Measurements from ENCODE around the gene VAT1. TPM values are rescaled to one million over a fixed set of nuclear protein-coding genes. Genes with fewer than 3 reads are reported as not detected.
"Not testable (repeated sequence)": the region's sequence is repeated elsewhere in the genome, so short reads cannot be mapped to it uniquely, and the experiment has no call there.

VAT1 gene
- total RNA-seq = 10 to 100 TPM; 32.6 to 34.7 TPM

DNA sequence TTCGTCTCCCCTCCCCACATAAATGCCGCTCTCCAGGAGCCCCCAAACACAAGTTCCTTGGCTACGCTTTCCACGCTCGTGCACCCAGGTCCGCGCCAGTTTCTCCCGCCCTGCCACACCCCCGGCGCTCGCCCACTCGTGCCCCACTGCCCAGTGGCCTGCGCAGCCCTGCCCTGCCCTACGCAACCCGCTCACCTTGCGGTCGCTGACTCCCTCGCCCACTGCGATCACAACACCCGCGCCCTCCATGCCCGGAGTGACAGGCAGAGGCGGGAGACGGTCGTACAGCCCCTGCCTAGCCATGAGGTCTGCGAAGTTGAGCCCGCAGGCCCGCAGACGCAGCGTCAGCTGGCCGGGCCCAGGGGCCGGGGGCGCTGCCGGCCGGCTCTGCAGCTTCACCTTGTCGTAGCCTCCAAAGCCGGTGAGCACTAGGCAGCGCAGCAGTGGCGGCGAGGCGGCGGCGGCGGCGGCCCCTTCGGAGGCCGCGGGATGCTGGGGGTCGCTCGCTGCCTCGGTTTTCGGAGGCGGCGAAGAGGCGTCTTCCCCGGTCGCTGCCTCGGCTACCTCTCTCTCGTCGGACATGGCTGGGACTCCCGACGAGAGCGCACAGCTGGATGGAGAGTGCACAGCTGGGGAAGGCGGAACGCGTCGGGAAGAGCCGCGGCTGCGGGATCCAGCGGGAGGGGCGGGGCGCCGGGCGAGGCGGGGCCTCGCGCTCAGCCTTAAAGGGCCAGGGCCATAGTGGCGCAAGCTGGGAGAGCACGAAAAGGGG, at the start of gene VAT1:
Gene VAT1, minus strand, starts transcription at position 645 of the 772 bp plus-strand sequence. Its CDS starts 63 bp downstream, at position 582.
- CTCF ChIA-PET = interaction anchor here (0.9 to 1.7 kb wide), 2 partner anchors 16 to 25 kb away, joined by 5 read pairs; partner anchors contain the start of gene IFI35
- H3K36me3 Mint-ChIP-seq (ENCODE audit: low read depth) = no peaks in the 10 kb centered on the region
- intact Hi-C loops (cut with micrococcal nuclease) = no loop called here
- H3K27me3 Mint-ChIP-seq (ENCODE audit: low read depth) = no peaks in the 10 kb centered on the region
- H3K4me1 Mint-ChIP-seq (ENCODE audit: low read depth) = peaks cover 34% of the 10 kb centered on the region
- peak within 1 kb of the TSS; percentile 82 for H3K4me3 Mint-ChIP-seq
- no peak within 1 kb of the TSS for H3K27ac Mint-ChIP-seq
- no peaks in the 10 kb centered on the region for H3K9me3 Mint-ChIP-seq
- peak; percentile 56 for DNase-seq

DNA sequence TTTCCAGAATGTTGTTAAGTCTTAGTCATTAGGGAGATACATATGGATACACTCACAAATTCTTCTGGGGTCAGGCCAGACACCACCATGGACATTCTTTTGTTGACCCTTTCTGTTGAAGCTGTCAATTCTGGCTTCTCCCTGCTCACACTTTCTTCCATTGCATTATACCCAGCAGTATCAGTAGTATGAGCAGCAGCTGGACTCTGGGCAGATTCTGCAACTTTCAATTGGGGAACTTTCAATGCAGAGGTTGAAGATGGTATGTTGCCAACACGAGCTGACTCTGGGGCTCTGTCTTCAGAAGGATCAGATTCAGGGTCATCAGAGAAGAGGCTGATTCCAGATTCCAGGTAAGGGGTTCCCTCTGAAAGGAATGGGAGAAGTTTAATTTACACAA, 48.7 kb upstream of the VAT1 start:
- no peaks in the 10 kb centered on the region for H3K9me3 Mint-ChIP-seq
- no peak overlapping the region for H3K27ac Mint-ChIP-seq
- no peak for DNase-seq
- no peaks in the 10 kb centered on the region for H3K27me3 Mint-ChIP-seq (ENCODE audit: low read depth)
- no peaks in the 10 kb centered on the region for H3K4me1 Mint-ChIP-seq (ENCODE audit: low read depth)
- CTCF ChIA-PET = no interaction called here
- peaks cover 50% of the 10 kb centered on the region for H3K36me3 Mint-ChIP-seq (ENCODE audit: low read depth)
- intact Hi-C loops (cut with micrococcal nuclease) = no loop called here
- no peak overlapping the region for H3K4me3 Mint-ChIP-seq

- intact Hi-C loops (cut with micrococcal nuclease) = no loop called here
- Mint-ChIP-seq H3K36me3 (ENCODE audit: low read depth) (peaks cover 51% of the 10 kb centered on the region), H3K9me3 (no peaks in the 10 kb centered on the region), H3K4me3 (no peak overlapping the region), H3K27ac (no peak overlapping the region), H3K4me1 (ENCODE audit: low read depth) (no peaks in the 10 kb centered on the region), H3K27me3 (ENCODE audit: low read depth) (no peaks in the 10 kb centered on the region)
- CTCF ChIA-PET = no interaction called here
- no peak for DNase-seq
These were observed 48.1 kb upstream of the VAT1 start for GRCh38 chr17:43070257-43070656.

DNA sequence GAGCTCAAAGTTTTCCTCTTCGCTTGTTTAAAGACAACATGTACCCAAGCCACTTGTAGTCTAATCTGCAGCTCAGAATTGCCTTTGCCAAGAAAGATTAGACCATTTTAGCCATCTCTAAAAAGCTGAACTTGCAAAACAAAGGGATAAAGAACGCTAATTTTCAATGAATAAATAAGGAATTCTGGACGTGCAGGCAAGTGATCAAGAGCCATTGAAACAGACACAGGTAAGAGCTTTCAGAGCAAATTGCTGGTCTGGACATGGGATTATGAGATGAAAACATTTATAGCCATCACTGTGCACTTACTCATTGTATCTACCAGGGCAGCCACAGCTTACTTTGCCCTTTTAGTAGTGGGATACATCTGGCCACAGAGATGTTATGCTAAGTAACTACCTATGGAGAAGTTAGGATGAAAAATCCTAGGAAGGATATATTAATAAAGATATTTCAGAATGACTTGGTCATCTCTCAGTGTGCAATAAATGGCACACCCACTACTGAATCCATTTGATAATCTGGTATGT, 47.2 kb upstream of the VAT1 start:
- DNase-seq = no peak
- H3K4me1 Mint-ChIP-seq (ENCODE audit: low read depth) = no peaks in the 10 kb centered on the region
- H3K27ac Mint-ChIP-seq = no peak overlapping the region
- H3K4me3 Mint-ChIP-seq = no peak overlapping the region
- H3K36me3 Mint-ChIP-seq (ENCODE audit: low read depth) = peaks cover 44% of the 10 kb centered on the region
- no peaks in the 10 kb centered on the region for H3K9me3 Mint-ChIP-seq
- no peaks in the 10 kb centered on the region for H3K27me3 Mint-ChIP-seq (ENCODE audit: low read depth)
- CTCF ChIA-PET = no interaction called here
- intact Hi-C loops (cut with micrococcal nuclease) = no loop called here

DNA sequence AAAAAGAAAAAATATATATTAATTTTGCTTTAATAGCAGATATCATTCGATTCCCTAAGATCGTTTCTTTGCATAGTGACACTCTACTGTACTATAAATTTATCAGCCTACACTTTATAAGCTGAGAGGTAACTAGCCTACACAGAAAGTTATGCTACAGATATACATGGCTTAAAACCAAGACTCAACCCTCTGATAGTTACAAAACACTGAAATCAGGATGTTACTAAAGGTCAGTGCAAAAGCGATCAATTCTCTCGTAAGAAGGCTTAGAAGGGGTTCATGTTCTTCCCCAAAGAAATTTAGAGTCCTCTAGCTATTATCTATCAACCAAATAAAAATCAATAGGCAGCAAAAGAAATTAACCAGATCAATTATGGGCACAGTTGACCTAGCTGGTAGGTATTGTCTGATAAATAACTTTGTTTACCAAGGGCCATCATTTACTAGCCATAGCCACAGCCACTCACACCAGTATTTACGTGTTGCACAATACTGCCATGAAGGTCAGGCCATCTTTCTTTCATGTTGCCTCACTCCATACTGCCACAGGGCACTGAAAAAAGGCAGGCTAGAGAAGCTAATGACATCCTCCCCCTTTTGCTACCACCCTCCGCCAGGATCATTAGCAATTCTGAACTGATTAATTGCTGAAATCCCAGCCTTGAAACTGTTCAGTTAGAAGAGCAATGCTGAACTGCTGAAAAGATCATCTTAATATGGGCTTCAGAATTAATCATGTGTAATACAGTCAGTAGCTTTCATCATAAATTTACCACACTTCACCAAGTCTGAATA, 46.6 kb upstream of the VAT1 start:
- CTCF ChIA-PET = no interaction called here

GRCh38 chr17:43062984-43063638, 40.9 kb upstream of the VAT1 start:
- no peak overlapping the region for H3K27ac Mint-ChIP-seq
- intact Hi-C loops (cut with micrococcal nuclease) = no loop called here
- CTCF ChIA-PET = no interaction called here

More for the DNA sequence above, 46.6 kb upstream of the VAT1 start:
- no peaks in the 10 kb centered on the region for H3K4me1 Mint-ChIP-seq (ENCODE audit: low read depth)
- peaks cover 41% of the 10 kb centered on the region for H3K36me3 Mint-ChIP-seq (ENCODE audit: low read depth)
- no peaks in the 10 kb centered on the region for H3K27me3 Mint-ChIP-seq (ENCODE audit: low read depth)
- H3K27ac Mint-ChIP-seq = no peak overlapping the region
- DNase-seq = no peak
- H3K4me3 Mint-ChIP-seq = no peak overlapping the region
- H3K9me3 Mint-ChIP-seq = no peaks in the 10 kb centered on the region
- intact Hi-C loops (cut with micrococcal nuclease) = no loop called here

GRCh38 chr17:43056051-43056450, 33.9 kb upstream of the VAT1 start:
- H3K36me3 Mint-ChIP-seq (ENCODE audit: low read depth) = peaks cover 52% of the 10 kb centered on the region
- no peaks in the 10 kb centered on the region for H3K9me3 Mint-ChIP-seq
- no peak overlapping the region for H3K27ac Mint-ChIP-seq
- no peaks in the 10 kb centered on the region for H3K27me3 Mint-ChIP-seq (ENCODE audit: low read depth)
- H3K4me1 Mint-ChIP-seq (ENCODE audit: low read depth) = no peaks in the 10 kb centered on the region
- intact Hi-C loops (cut with micrococcal nuclease) = no loop called here
- no peak overlapping the region for H3K4me3 Mint-ChIP-seq
- CTCF ChIA-PET = interaction anchor here (0.8 kb wide), 1 partner anchor 58 kb away, joined by 3 read pairs; the partner anchor contains the start of gene RPL27
- no peak for DNase-seq

More at GRCh38 chr17:43062984-43063638, 40.9 kb upstream of the VAT1 start:
- Mint-ChIP-seq H3K36me3 (ENCODE audit: low read depth) (peaks cover 40% of the 10 kb centered on the region), H3K9me3 (no peaks in the 10 kb centered on the region), H3K27me3 (ENCODE audit: low read depth) (no peaks in the 10 kb centered on the region), H3K4me3 (no peak overlapping the region), H3K4me1 (ENCODE audit: low read depth) (no peaks in the 10 kb centered on the region)
- DNase-seq = no peak

DNA sequence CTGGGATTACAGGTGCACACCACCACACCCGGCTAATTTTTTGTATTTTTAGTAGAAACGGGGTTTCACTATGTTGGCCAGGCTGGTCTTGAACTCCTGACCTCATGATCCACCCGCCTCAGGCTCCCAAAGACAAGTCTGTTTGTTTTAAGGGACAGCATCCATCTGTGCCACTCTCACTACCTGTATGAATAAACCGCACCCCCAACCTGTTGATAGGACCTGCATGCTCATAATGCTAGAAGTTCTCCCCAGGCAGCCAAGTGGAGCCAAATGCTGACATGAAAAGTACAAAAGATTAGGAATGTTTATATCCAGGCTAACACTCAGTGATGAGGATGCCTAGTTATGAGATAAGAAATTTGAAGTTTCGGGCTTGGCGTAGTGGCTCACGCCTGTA, 30.8 kb upstream of the VAT1 start:
- intact Hi-C loops (cut with micrococcal nuclease); DNase-seq; CTCF ChIA-PET; H3K27ac Mint-ChIP-seq; H3K27me3 Mint-ChIP-seq (ENCODE audit: low read depth); H3K4me1 Mint-ChIP-seq (ENCODE audit: low read depth); H3K4me3 Mint-ChIP-seq; H3K9me3 Mint-ChIP-seq: not testable (repeated sequence)
- peaks cover 62% of the 10 kb centered on the region for H3K36me3 Mint-ChIP-seq (ENCODE audit: low read depth)

GRCh38 chr17:43051969-43052368, 29.8 kb upstream of the VAT1 start:
- Mint-ChIP-seq H3K27ac (no peak overlapping the region), H3K36me3 (ENCODE audit: low read depth) (peaks cover 65% of the 10 kb centered on the region), H3K4me1 (ENCODE audit: low read depth) (no peaks in the 10 kb centered on the region), H3K9me3 (no peaks in the 10 kb centered on the region), H3K4me3 (no peak overlapping the region), H3K27me3 (ENCODE audit: low read depth) (no peaks in the 10 kb centered on the region)
- intact Hi-C loops (cut with micrococcal nuclease) = no loop called here
- DNase-seq = no peak
- CTCF ChIA-PET = no interaction called here

- CTCF ChIA-PET = no interaction called here
- Mint-ChIP-seq H3K27ac (no peak overlapping the region), H3K4me3 (no peak overlapping the region), H3K36me3 (ENCODE audit: low read depth) (peaks cover 28% of the 10 kb centered on the region), H3K9me3 (no peaks in the 10 kb centered on the region), H3K27me3 (ENCODE audit: low read depth) (no peaks in the 10 kb centered on the region), H3K4me1 (ENCODE audit: low read depth) (no peaks in the 10 kb centered on the region)
- DNase-seq = no peak
- intact Hi-C loops (cut with micrococcal nuclease) = no loop called here
These were observed 21.8 kb upstream of the VAT1 start for GRCh38 chr17:43044024-43044423.

DNA sequence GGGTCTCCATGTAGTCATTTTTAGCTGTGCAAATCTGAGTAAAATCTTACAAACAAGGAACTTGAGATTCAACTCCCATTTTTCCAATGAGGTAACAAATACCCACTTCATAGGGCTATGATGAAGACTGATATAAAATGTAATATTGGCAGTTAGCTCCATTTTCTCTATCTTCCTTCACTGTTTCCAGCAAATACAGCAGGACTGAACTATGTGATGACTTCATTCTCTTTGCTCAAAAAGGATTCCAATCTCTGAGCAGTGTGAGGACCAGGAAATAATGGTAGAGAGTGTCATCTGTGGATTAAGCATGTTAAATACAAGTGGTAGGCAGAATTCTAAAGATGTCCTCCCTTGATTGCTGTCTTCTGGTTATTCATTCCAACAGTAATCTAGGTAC, 21.1 kb upstream of the VAT1 start:
- no peaks in the 10 kb centered on the region for H3K27me3 Mint-ChIP-seq (ENCODE audit: low read depth)
- no peaks in the 10 kb centered on the region for H3K9me3 Mint-ChIP-seq
- DNase-seq = no peak
- no peak overlapping the region for H3K27ac Mint-ChIP-seq
- H3K4me3 Mint-ChIP-seq = no peak overlapping the region
- intact Hi-C loops (cut with micrococcal nuclease) = no loop called here
- no peaks in the 10 kb centered on the region for H3K4me1 Mint-ChIP-seq (ENCODE audit: low read depth)
- peaks cover 21% of the 10 kb centered on the region for H3K36me3 Mint-ChIP-seq (ENCODE audit: low read depth)
- CTCF ChIA-PET = no interaction called here

- Mint-ChIP-seq H3K4me3 (no peak overlapping the region), H3K9me3 (no peaks in the 10 kb centered on the region), H3K27me3 (ENCODE audit: low read depth) (no peaks in the 10 kb centered on the region), H3K27ac (no peak overlapping the region), H3K36me3 (ENCODE audit: low read depth) (peaks cover 17% of the 10 kb centered on the region), H3K4me1 (ENCODE audit: low read depth) (no peaks in the 10 kb centered on the region)
- intact Hi-C loops (cut with micrococcal nuclease) = no loop called here
- no peak for DNase-seq
- CTCF ChIA-PET = interaction anchor here (0.9 kb wide), 1 partner anchor 10 kb away, joined by 3 read pairs; no protein-coding TSS in a partner anchor
These were observed 19.9 kb upstream of the VAT1 start for GRCh38 chr17:43042025-43042628.
